NT2/D1 (cell line): ENCODE measurements around the gene TK2.

Experiments
- DNase-seq: peaks from one replicate; pipeline ENCODE4 v3.0.0-alpha.2; 2011; ENCODE audit warnings: low read depth, low spot score
- H3K27me3 ChIP-seq: 2 replicates; pipeline ENCODE4 v1.6.0; 2011; ENCODE audit warnings: mild to moderate bottlenecking; ENCODE audit not compliant: insufficient read length, insufficient read depth
- H3K36me3 ChIP-seq: 2 replicates; pipeline ENCODE4 v1.6.1; 2011; ENCODE audit warnings: mild to moderate bottlenecking, low read length, mixed read lengths; ENCODE audit not compliant: insufficient read depth, insufficient read length
- H3K4me1 ChIP-seq: 2 replicates; pipeline ENCODE4 v1.5.1; 2011; ENCODE audit not compliant: insufficient read depth, insufficient read length
- H3K4me3 ChIP-seq: 2 replicates; pipeline ENCODE4 v1.5.1; 2011; ENCODE audit warnings: low read depth; ENCODE audit not compliant: insufficient read length
- H3K9ac ChIP-seq: 2 replicates; pipeline ENCODE4 v1.6.0; 2011; ENCODE audit warnings: low read depth; ENCODE audit not compliant: insufficient read length
- H3K9me3 ChIP-seq: 2 replicates; pipeline ENCODE4 v1.5.1; 2011; ENCODE audit warnings: mild to moderate bottlenecking, low read length; ENCODE audit not compliant: insufficient read depth
- SUZ12 ChIP-seq: IDR thresholded peaks from 2 replicates; pipeline ENCODE4 v1.6.1; 2011; ENCODE audit not compliant: insufficient read length, insufficient read depth; ENCODE audit errors: extremely low read depth
- YY1 ChIP-seq: IDR thresholded peaks from 2 replicates; pipeline ENCODE4 v1.6.1; 2011; ENCODE audit not compliant: insufficient read length, insufficient read depth
- ZNF274 ChIP-seq: IDR thresholded peaks from 2 replicates; pipeline ENCODE4 v1.6.1; 2011; ENCODE audit warnings: mild to moderate bottlenecking, low read depth, low read length

The TK2 gene

GRCh38 chr16:66481081-66481942, 68.6 kb downstream of the TK2 start:
- H3K27me3 ChIP-seq: no peaks in the 10 kb centered on the region
- DNase-seq: no peak
- TF ChIP-seq YY1 (no peak), ZNF274 (no peak), SUZ12 (no peak)
- H3K9me3 ChIP-seq: no peaks in the 10 kb centered on the region
- no peak overlapping the region for H3K4me3 ChIP-seq
- H3K9ac ChIP-seq: no peak overlapping the region
- H3K36me3 ChIP-seq: no peaks in the 10 kb centered on the region
- peaks cover 31% of the 10 kb centered on the region for H3K4me1 ChIP-seq

- H3K27me3 ChIP-seq: no peaks in the 10 kb centered on the region
Observed at GRCh38 chr16:66480265-66481080, 69.4 kb downstream of the TK2 start.

GRCh38 chr16:66479661-66480264, 70.2 kb downstream of the TK2 start:
- Histone ChIP-seq H3K9me3 (no peaks in the 10 kb centered on the region), H3K36me3 (no peaks in the 10 kb centered on the region), H3K27me3 (no peaks in the 10 kb centered on the region), H3K4me1 (peaks cover 32% of the 10 kb centered on the region), H3K4me3 (no peak overlapping the region), H3K9ac (no peak overlapping the region)
- DNase-seq: no peak
- TF ChIP-seq SUZ12 (no peak), ZNF274 (no peak), YY1 (no peak)

More at GRCh38 chr16:66480265-66481080, 69.4 kb downstream of the TK2 start:
- no peak for TF ChIP-seq ZNF274
- no peak for TF ChIP-seq YY1
- no peak for TF ChIP-seq SUZ12
- H3K4me3 ChIP-seq: no peak overlapping the region
- H3K36me3 ChIP-seq: no peaks in the 10 kb centered on the region
- DNase-seq: no peak
- no peak overlapping the region for H3K9ac ChIP-seq
- no peaks in the 10 kb centered on the region for H3K9me3 ChIP-seq
- H3K4me1 ChIP-seq: peaks cover 32% of the 10 kb centered on the region

- TF ChIP-seq SUZ12 (no peak), YY1 (no peak), ZNF274 (no peak)
- Histone ChIP-seq H3K36me3 (no peaks in the 10 kb centered on the region), H3K9ac (no peak overlapping the region), H3K4me1 (peaks cover 29% of the 10 kb centered on the region), H3K4me3 (no peak overlapping the region), H3K27me3 (no peaks in the 10 kb centered on the region), H3K9me3 (no peaks in the 10 kb centered on the region)
- peak; percentile 60 for DNase-seq
Observed at GRCh38 chr16:66478733-66479511, 71.0 kb downstream of the TK2 start.

GRCh38 chr16:66477028-66477515, 72.8 kb downstream of the TK2 start:
- Histone ChIP-seq H3K36me3 (no peaks in the 10 kb centered on the region), H3K27me3 (no peaks in the 10 kb centered on the region), H3K4me3 (no peak overlapping the region), H3K4me1 (peaks cover 28% of the 10 kb centered on the region), H3K9ac (no peak overlapping the region), H3K9me3 (no peaks in the 10 kb centered on the region)
- no peak for TF ChIP-seq SUZ12
- TF ChIP-seq YY1: no peak
- no peak for TF ChIP-seq ZNF274
- DNase-seq: no peak

GRCh38 chr16:66476328-66477027, 73.4 kb downstream of the TK2 start:
- DNase-seq: no peak
- H3K9me3 ChIP-seq: no peaks in the 10 kb centered on the region
- H3K4me1 ChIP-seq: peaks cover 28% of the 10 kb centered on the region

More at GRCh38 chr16:66476328-66477027, 73.4 kb downstream of the TK2 start:
- Histone ChIP-seq H3K9ac (no peak overlapping the region), H3K4me3 (no peak overlapping the region), H3K36me3 (no peaks in the 10 kb centered on the region), H3K27me3 (no peaks in the 10 kb centered on the region)
- TF ChIP-seq YY1: no peak
- no peak for TF ChIP-seq ZNF274
- TF ChIP-seq SUZ12: no peak
